ENCODE results near the gene SMYD1. TPM values are rescaled to one million over a fixed set of nuclear protein-coding genes. Genes with fewer than 3 reads are reported as not detected.

SMYD1 gene
- total and polyA plus RNA-seq, 10 of the 15 experiments (the other 5 are each of a cell fraction or from before 2014, with no cell fraction given), result 0.09 TPM; not detected in 9

DNA sequence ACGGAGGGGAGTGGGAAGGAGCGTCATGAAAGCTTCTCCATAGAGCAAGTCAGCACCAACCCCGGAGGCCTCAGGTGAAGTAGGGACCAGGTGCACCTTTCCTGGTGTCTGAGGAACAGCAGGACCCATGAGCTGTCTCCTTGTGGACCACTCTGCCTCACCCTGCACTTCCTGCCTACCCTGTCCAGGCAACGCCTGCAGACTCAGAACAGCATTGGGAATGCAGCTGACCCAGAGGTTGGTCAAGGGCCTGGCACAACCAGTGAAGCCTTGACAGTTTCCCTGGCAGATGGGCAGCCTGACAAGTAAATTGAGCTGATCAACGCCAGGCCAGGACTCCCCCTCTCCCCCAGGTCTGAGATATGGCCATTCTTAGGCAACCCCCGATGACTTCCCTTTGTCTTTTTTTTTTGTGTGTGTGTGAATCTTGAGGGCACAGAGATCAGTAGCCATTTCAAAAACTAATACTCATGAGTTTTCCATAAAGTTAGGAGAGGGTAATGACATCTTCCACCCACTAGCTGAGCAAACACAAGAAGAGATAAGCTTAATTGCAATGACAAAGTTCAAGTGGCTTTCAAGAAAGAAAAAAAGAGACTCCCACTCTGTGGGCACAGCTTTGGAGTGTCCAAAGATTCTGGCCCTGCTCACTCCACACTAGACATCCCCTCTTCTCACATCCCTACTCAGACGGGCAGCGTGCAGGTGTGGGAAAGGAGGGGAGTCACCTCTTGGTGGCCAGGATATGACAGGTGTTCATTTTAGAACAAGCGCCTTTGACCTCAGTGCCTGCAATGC is 63.8 kb downstream of the SMYD1 start:
- no peak for ATAC-seq
- DNase-seq (ENCODE audit: low read depth, low spot score), result no peak
- FAIRE-seq, result no peak
- no peak overlapping the region for H3K4me3 ChIP-seq
- BruUV-seq (replicated peaks), result no TSS peak
- H3K27me3 ChIP-seq (replicated peaks in 1 of 2; ENCODE audit: control insufficient read depth in 2 of 2, insufficient read depth in 2 of 2, low read length in 1 of 2), result no peaks in the 10 kb centered on the region; a peak in 1 of 4 replicates
- ChIA-PET POLR2A (no interaction called here), SMC1A (ENCODE audit: uncharacterized antibody, unreplicated experiment) (no interaction called here), CTCF (interaction anchor here (1.2 kb wide), 1 partner anchor 60 kb away, joined by 3 read pairs; no protein-coding TSS in a partner anchor), RAD21 (ENCODE audit: unreplicated experiment) (no interaction called here)
- WGBS (ENCODE audit: insufficient coverage, insufficient replicate concordance, low lambda C conversion rate, missing lambda C conversion rate), result 33% methylated on average over 9 of the region's 9 CpGs
- no peak overlapping the region for H3K9ac ChIP-seq (ENCODE audit: control insufficient read depth, insufficient read depth, low read length)
- no peak overlapping the region for H2AFZ ChIP-seq (ENCODE audit: control insufficient read depth, low read depth, low read length)
- TF ChIP-seq MEF2A (IDR thresholded peaks at IDR 0.05; ENCODE audit: insufficient read depth, low read depth, low read length) (no peak), BACH1 (IDR thresholded peaks at IDR 0.05; ENCODE audit: borderline replicate concordance) (no peak), SMAD5 (IDR thresholded peaks at IDR 0.05; ENCODE audit: low read depth) (no peak), SIN3A (IDR thresholded peaks at IDR 0.05; ENCODE audit: low read depth, low read length) (no peak), CBX3 (IDR thresholded peaks at IDR 0.05; ENCODE audit: borderline replicate concordance, low read depth) (no peak), RUNX3 (IDR thresholded peaks at IDR 0.05; ENCODE audit: low read length) (no peak), TAF1 (IDR thresholded peaks at IDR 0.05; ENCODE audit: borderline replicate concordance, low read depth, low read length) (no peak), ATF7 (IDR thresholded peaks at IDR 0.05; ENCODE audit: low read depth) (no peak), CBFB (IDR thresholded peaks at IDR 0.05; ENCODE audit: low read depth) (no peak), RB1 (IDR thresholded peaks at IDR 0.05; ENCODE audit: borderline replicate concordance) (no peak), NFIC (IDR thresholded peaks at IDR 0.05; ENCODE audit: low read depth, low read length) (no peak), TCF12 (IDR thresholded peaks at IDR 0.05; ENCODE audit: low read depth, low read length) (no peak), HDGF (IDR thresholded peaks at IDR 0.05) (no peak), NRF1 (conservative IDR thresholded peaks at IDR 0.05; ENCODE audit: low read depth, low read length) (no peak)
- TF ChIP-seq, protein P1, sequence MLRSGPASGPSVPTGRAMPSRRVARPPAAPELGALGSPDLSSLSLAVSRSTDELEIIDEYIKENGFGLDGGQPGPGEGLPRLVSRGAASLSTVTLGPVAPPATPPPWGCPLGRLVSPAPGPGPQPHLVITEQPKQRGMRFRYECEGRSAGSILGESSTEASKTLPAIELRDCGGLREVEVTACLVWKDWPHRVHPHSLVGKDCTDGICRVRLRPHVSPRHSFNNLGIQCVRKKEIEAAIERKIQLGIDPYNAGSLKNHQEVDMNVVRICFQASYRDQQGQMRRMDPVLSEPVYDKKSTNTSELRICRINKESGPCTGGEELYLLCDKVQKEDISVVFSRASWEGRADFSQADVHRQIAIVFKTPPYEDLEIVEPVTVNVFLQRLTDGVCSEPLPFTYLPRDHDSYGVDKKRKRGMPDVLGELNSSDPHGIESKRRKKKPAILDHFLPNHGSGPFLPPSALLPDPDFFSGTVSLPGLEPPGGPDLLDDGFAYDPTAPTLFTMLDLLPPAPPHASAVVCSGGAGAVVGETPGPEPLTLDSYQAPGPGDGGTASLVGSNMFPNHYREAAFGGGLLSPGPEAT (IDR thresholded peaks at IDR 0.05; ENCODE audit: low read depth), result no peak
- TF ChIP-seq, protein P2, sequence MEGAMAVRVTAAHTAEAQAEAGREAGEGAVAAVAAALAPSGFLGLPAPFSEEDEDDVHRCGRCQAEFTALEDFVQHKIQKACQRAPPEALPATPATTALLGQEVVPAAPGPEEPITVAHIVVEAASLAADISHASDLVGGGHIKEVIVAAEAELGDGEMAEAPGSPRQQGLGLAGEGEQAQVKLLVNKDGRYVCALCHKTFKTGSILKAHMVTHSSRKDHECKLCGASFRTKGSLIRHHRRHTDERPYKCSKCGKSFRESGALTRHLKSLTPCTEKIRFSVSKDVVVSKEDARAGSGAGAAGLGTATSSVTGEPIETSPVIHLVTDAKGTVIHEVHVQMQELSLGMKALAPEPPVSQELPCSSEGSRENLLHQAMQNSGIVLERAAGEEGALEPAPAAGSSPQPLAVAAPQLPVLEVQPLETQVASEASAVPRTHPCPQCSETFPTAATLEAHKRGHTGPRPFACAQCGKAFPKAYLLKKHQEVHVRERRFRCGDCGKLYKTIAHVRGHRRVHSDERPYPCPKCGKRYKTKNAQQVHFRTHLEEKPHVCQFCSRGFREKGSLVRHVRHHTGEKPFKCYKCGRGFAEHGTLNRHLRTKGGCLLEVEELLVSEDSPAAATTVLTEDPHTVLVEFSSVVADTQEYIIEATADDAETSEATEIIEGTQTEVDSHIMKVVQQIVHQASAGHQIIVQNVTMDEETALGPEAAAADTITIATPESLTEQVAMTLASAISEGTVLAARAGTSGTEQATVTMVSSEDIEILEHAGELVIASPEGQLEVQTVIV (IDR thresholded peaks at IDR 0.05; ENCODE audit: borderline replicate concordance, partially characterized antibody), result no peak
- TF ChIP-seq, protein P3, sequence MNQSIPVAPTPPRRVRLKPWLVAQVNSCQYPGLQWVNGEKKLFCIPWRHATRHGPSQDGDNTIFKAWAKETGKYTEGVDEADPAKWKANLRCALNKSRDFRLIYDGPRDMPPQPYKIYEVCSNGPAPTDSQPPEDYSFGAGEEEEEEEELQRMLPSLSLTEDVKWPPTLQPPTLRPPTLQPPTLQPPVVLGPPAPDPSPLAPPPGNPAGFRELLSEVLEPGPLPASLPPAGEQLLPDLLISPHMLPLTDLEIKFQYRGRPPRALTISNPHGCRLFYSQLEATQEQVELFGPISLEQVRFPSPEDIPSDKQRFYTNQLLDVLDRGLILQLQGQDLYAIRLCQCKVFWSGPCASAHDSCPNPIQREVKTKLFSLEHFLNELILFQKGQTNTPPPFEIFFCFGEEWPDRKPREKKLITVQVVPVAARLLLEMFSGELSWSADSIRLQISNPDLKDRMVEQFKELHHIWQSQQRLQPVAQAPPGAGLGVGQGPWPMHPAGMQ (IDR thresholded peaks at IDR 0.05; ENCODE audit: borderline replicate concordance), result no peak
- TF ChIP-seq, protein P4, sequence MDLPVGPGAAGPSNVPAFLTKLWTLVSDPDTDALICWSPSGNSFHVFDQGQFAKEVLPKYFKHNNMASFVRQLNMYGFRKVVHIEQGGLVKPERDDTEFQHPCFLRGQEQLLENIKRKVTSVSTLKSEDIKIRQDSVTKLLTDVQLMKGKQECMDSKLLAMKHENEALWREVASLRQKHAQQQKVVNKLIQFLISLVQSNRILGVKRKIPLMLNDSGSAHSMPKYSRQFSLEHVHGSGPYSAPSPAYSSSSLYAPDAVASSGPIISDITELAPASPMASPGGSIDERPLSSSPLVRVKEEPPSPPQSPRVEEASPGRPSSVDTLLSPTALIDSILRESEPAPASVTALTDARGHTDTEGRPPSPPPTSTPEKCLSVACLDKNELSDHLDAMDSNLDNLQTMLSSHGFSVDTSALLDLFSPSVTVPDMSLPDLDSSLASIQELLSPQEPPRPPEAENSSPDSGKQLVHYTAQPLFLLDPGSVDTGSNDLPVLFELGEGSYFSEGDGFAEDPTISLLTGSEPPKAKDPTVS (IDR thresholded peaks at IDR 0.05; ENCODE audit: low read depth, low read length), result no peak
- no peaks in the 10 kb centered on the region for H3K9me3 ChIP-seq (replicated peaks; ENCODE audit: control insufficient read depth, insufficient read depth, low read length)
- no peaks in the 10 kb centered on the region for H3K4me1 ChIP-seq (ENCODE audit: control insufficient read depth, insufficient read depth, low read length)
- no peaks in the 10 kb centered on the region for H4K20me1 ChIP-seq (ENCODE audit: control insufficient read depth, insufficient read depth)
- intact Hi-C loops (cut with micrococcal nuclease; ENCODE audit: unreplicated experiment), result no loop called here
- no peaks in the 10 kb centered on the region for H3K79me2 ChIP-seq (ENCODE audit: control insufficient read depth, insufficient read depth, low read length)
- no peak overlapping the region for H3K27ac ChIP-seq (ENCODE audit: control insufficient read depth, insufficient read depth)
- in situ Hi-C loops (cut with MboI), result no loop called here
- H3K4me2 ChIP-seq (ENCODE audit: control insufficient read depth, insufficient read depth), result no peak overlapping the region
- H3K36me3 ChIP-seq (ENCODE audit: control insufficient read depth in 2 of 2, insufficient read depth in 2 of 2, low read length in 1 of 2), result no peaks in the 10 kb centered on the region

All from GM12878 (cell line).